ENCODE results near the gene TRIP10. TPM values are rescaled to one million over a fixed set of nuclear protein-coding genes. Genes with fewer than 3 reads are reported as not detected.
A peak's percentile ranks its signal among the peaks of the same experiment; 100 is the strongest.

TRIP10 gene
- total and polyA plus RNA-seq, 8 donors, result 30.1 to 111 (median 66.8) TPM

- H3K36me3 ChIP-seq, result peaks cover 38 to 77% (median 68%) of the 10 kb centered on the region in 4 donors
- peak overlapping the region; percentile 69 to 83 (median 81) for H3K27ac ChIP-seq
- H3K4me1 ChIP-seq, result peaks cover 8 to 22% (median 15%) of the 10 kb centered on the region in 4 donors
- DNase-seq, result peak in 1 of 2 donors; percentile 91
- 45 to 84% (median 51%) methylated on average over 23 to 50 of the region's 50 CpGs for WGBS, 5 donors
- TF ChIP-seq POLR2A (IDR thresholded peaks at IDR 0.05), result no peak
- TF ChIP-seq POLR2AphosphoS5 (IDR thresholded peaks at IDR 0.05), result no peak
- no peak for TF ChIP-seq EP300 (IDR thresholded peaks at IDR 0.05)
- no peak for TF ChIP-seq CTCF (IDR thresholded peaks at IDR 0.05)
- intact Hi-C loops (cut with DNase I; ENCODE audit: low total_unique reads), result no loop called here
- peak overlapping the region; percentile 36 to 49 (median 41) for H3K4me3 ChIP-seq
- H3K9me3 ChIP-seq, result no peaks in the 10 kb centered on the region
- no peaks in the 10 kb centered on the region for H3K27me3 ChIP-seq
Measured at GRCh38 chr19:6752256-6753177, 13.0 kb downstream of the TRIP10 start.

GRCh38 chr19:6753178-6754031 is 13.9 kb downstream of the TRIP10 start:
- Histone ChIP-seq H3K27ac (peak overlapping the region; percentile 69 to 83 (median 81)), H3K4me1 (peaks cover 8 to 22% (median 15%) of the 10 kb centered on the region in 4 donors), H3K27me3 (no peaks in the 10 kb centered on the region), H3K36me3 (peaks cover 34 to 72% (median 62%) of the 10 kb centered on the region in 4 donors), H3K4me3 (peak overlapping the region; percentile 36 to 49 (median 41)), H3K9me3 (no peaks in the 10 kb centered on the region)
- whole genome bisulfite sequencing, 5 donors, result 5 to 14% (median 7%) methylated on average over 39 to 50 of the region's 50 CpGs
- DNase-seq, result peak; percentile 87 to 96
- intact Hi-C loops (cut with DNase I; ENCODE audit: low total_unique reads), result no loop called here
- TF ChIP-seq POLR2AphosphoS5 (IDR thresholded peaks at IDR 0.05) (peak in 2 of 3 donors; percentile 29 to 68), EP300 (IDR thresholded peaks at IDR 0.05) (no peak), CTCF (IDR thresholded peaks at IDR 0.05) (peak in 5 of 7 experiments; percentile 39 to 62 (median 43)), POLR2A (IDR thresholded peaks at IDR 0.05) (no peak)

- intact Hi-C loops (cut with DNase I; ENCODE audit: low total_unique reads), result no loop called here
- H3K27ac ChIP-seq, result peak overlapping the region in 2 of 5 donors; percentile 83
- H3K27me3 ChIP-seq, result no peaks in the 10 kb centered on the region
- no peaks in the 10 kb centered on the region for H3K9me3 ChIP-seq
- WGBS, 5 donors, result 93 to 99% (median 95%) methylated on average over 12 to 22 of the region's 22 CpGs
- peaks cover 30 to 72% (median 62%) of the 10 kb centered on the region in 4 donors for H3K36me3 ChIP-seq
- no peak for TF ChIP-seq CTCF (IDR thresholded peaks at IDR 0.05)
- no peak for TF ChIP-seq POLR2A (IDR thresholded peaks at IDR 0.05)
- no peak for TF ChIP-seq POLR2AphosphoS5 (IDR thresholded peaks at IDR 0.05)
- no peak for TF ChIP-seq EP300 (IDR thresholded peaks at IDR 0.05)
- peaks cover 8 to 22% (median 15%) of the 10 kb centered on the region in 4 donors for H3K4me1 ChIP-seq
- H3K4me3 ChIP-seq, result no peak overlapping the region
- DNase-seq, result no peak
Measured at GRCh38 chr19:6754136-6754535, 14.7 kb downstream of the TRIP10 start.
